LNCAP (cell line): ENCODE results near the gene FMNL1.

ENCODE experiments used
- CTCF ChIP-seq: fragments of 450-650 bp; IDR thresholded peaks from 2 replicates; pipeline ENCODE4 v1.5.1; 2017; ENCODE audit warnings: mild to moderate bottlenecking

The FMNL1 gene

GRCh38 chr17:45267436-45268055, 45.9 kb downstream of the FMNL1 start:
- no peak for TF ChIP-seq CTCF

- no peak for TF ChIP-seq CTCF
These were observed 48.2 kb downstream of the FMNL1 start for GRCh38 chr17:45269912-45270311.

GRCh38 chr17:45270828-45271418, 49.2 kb downstream of the FMNL1 start:
- TF ChIP-seq CTCF = peak; percentile 58

- no peak for TF ChIP-seq CTCF
These were observed 49.9 kb downstream of the FMNL1 start for GRCh38 chr17:45271603-45272002.

GRCh38 chr17:45273551-45273957, 51.9 kb downstream of the FMNL1 start:
- TF ChIP-seq CTCF = no peak

GRCh38 chr17:45274033-45274432, 52.3 kb downstream of the FMNL1 start:
- no peak for TF ChIP-seq CTCF

- TF ChIP-seq CTCF = no peak
These were observed 54.3 kb downstream of the FMNL1 start for GRCh38 chr17:45276031-45276430.
